Measurements from ENCODE around the gene TAS2R60. TPM values are rescaled to one million over a fixed set of nuclear protein-coding genes. Genes with fewer than 3 reads are reported as not detected.
"Not testable (repeated sequence)": the region's sequence is repeated elsewhere in the genome, so short reads cannot be mapped to it uniquely, and the experiment has no call there.

Gene TAS2R60
- polyA plus RNA-seq, 2 donors, result not detected

GRCh38 chr7:143460271-143460979 lies 17.2 kb downstream of the TAS2R60 start:
- H3K4me3 ChIP-seq (ENCODE audit: low read depth in 1 of 2, low read length in 2 of 2), result no peak overlapping the region
- no peaks in the 10 kb centered on the region for H3K36me3 ChIP-seq (ENCODE audit: control insufficient read depth in 2 of 2, insufficient read depth in 2 of 2, low read length in 1 of 2)
- WGBS, 2 donors, result 67 to 70% methylated on average over 4 of the region's 4 CpGs
- H3K9me3 ChIP-seq (ENCODE audit: control insufficient read depth in 2 of 2, insufficient read depth in 1 of 2, low read depth in 1 of 2, low read length in 1 of 2), result no peaks in the 10 kb centered on the region
- H3K27me3 ChIP-seq (ENCODE audit: control insufficient read depth in 1 of 2, insufficient read depth in 2 of 2, low read length in 2 of 2), result no peaks in the 10 kb centered on the region
- H3K4me1 ChIP-seq (ENCODE audit: control insufficient read depth in 2 of 2, insufficient read depth in 2 of 2, low read length in 1 of 2), result peaks cover 0 to 4% of the 10 kb centered on the region in 2 donors
- peak overlapping the region in 1 of 2 donors; percentile 6 for H3K27ac ChIP-seq (ENCODE audit: low read depth in 2 of 2, low read length in 1 of 2)

GRCh38 chr7:143462045-143462444 lies 18.8 kb downstream of the TAS2R60 start:
- H3K27me3 ChIP-seq (ENCODE audit: control insufficient read depth in 1 of 2, insufficient read depth in 2 of 2, low read length in 2 of 2), result no peaks in the 10 kb centered on the region
- no peaks in the 10 kb centered on the region for H3K9me3 ChIP-seq (ENCODE audit: control insufficient read depth in 2 of 2, insufficient read depth in 1 of 2, low read depth in 1 of 2, low read length in 1 of 2)
- no peaks in the 10 kb centered on the region for H3K36me3 ChIP-seq (ENCODE audit: control insufficient read depth in 2 of 2, insufficient read depth in 2 of 2, low read length in 1 of 2)
- 85 to 88% methylated on average over 3 of the region's 3 CpGs for WGBS, 2 donors
- no peak overlapping the region for H3K27ac ChIP-seq (ENCODE audit: low read depth in 2 of 2, low read length in 1 of 2)
- H3K4me1 ChIP-seq (ENCODE audit: control insufficient read depth in 2 of 2, insufficient read depth in 2 of 2, low read length in 1 of 2), result peaks cover 0 to 4% of the 10 kb centered on the region in 2 donors
- H3K4me3 ChIP-seq (ENCODE audit: low read depth in 1 of 2, low read length in 2 of 2), result no peak overlapping the region

GRCh38 chr7:143463556-143463955 lies 20.3 kb downstream of the TAS2R60 start:
- Histone ChIP-seq H3K4me1 (ENCODE audit: control insufficient read depth in 2 of 2, insufficient read depth in 2 of 2, low read length in 1 of 2) (no peaks in the 10 kb centered on the region), H3K27me3 (ENCODE audit: control insufficient read depth in 1 of 2, insufficient read depth in 2 of 2, low read length in 2 of 2) (no peaks in the 10 kb centered on the region), H3K27ac (ENCODE audit: low read depth in 2 of 2, low read length in 1 of 2) (peak overlapping the region in 1 of 2 donors; percentile 37), H3K9me3 (ENCODE audit: control insufficient read depth in 2 of 2, insufficient read depth in 1 of 2, low read depth in 1 of 2, low read length in 1 of 2) (no peaks in the 10 kb centered on the region), H3K36me3 (ENCODE audit: control insufficient read depth in 2 of 2, insufficient read depth in 2 of 2, low read length in 1 of 2) (no peaks in the 10 kb centered on the region), H3K4me3 (ENCODE audit: low read depth in 1 of 2, low read length in 2 of 2) (no peak overlapping the region)

- H3K9me3 ChIP-seq (ENCODE audit: control insufficient read depth in 2 of 2, insufficient read depth in 1 of 2, low read depth in 1 of 2, low read length in 1 of 2), result no peaks in the 10 kb centered on the region
- no peaks in the 10 kb centered on the region for H3K36me3 ChIP-seq (ENCODE audit: control insufficient read depth in 2 of 2, insufficient read depth in 2 of 2, low read length in 1 of 2)
- no peak overlapping the region for H3K27ac ChIP-seq (ENCODE audit: low read depth in 2 of 2, low read length in 1 of 2)
- WGBS, 2 donors, result 66 to 73% methylated on average over 1 of the region's 1 CpG
- no peaks in the 10 kb centered on the region for H3K27me3 ChIP-seq (ENCODE audit: control insufficient read depth in 1 of 2, insufficient read depth in 2 of 2, low read length in 2 of 2)
- H3K4me3 ChIP-seq (ENCODE audit: low read depth in 1 of 2, low read length in 2 of 2), result no peak overlapping the region
- H3K4me1 ChIP-seq (ENCODE audit: control insufficient read depth in 2 of 2, insufficient read depth in 2 of 2, low read length in 1 of 2), result no peaks in the 10 kb centered on the region
Measured at GRCh38 chr7:143463957-143464356, 20.7 kb downstream of the TAS2R60 start.

GRCh38 chr7:143467724-143468123 lies 24.5 kb downstream of the TAS2R60 start:
- H3K27me3 ChIP-seq (ENCODE audit: control insufficient read depth in 1 of 2, insufficient read depth in 2 of 2, low read length in 2 of 2), result no peaks in the 10 kb centered on the region
- H3K36me3 ChIP-seq (ENCODE audit: control insufficient read depth in 2 of 2, insufficient read depth in 2 of 2, low read length in 1 of 2), result no peaks in the 10 kb centered on the region
- no peak overlapping the region for H3K27ac ChIP-seq (ENCODE audit: low read depth in 2 of 2, low read length in 1 of 2)
- WGBS, 2 donors, result 59 to 61% methylated on average over 1 of the region's 1 CpG
- no peak overlapping the region for H3K4me3 ChIP-seq (ENCODE audit: low read depth in 1 of 2, low read length in 2 of 2)
- H3K9me3 ChIP-seq (ENCODE audit: control insufficient read depth in 2 of 2, insufficient read depth in 1 of 2, low read depth in 1 of 2, low read length in 1 of 2), result no peaks in the 10 kb centered on the region
- no peaks in the 10 kb centered on the region for H3K4me1 ChIP-seq (ENCODE audit: control insufficient read depth in 2 of 2, insufficient read depth in 2 of 2, low read length in 1 of 2)

- H3K9me3 ChIP-seq (ENCODE audit: control insufficient read depth in 2 of 2, insufficient read depth in 1 of 2, low read depth in 1 of 2, low read length in 1 of 2); H3K27me3 ChIP-seq (ENCODE audit: control insufficient read depth in 1 of 2, insufficient read depth in 2 of 2, low read length in 2 of 2); H3K4me1 ChIP-seq (ENCODE audit: control insufficient read depth in 2 of 2, insufficient read depth in 2 of 2, low read length in 1 of 2); H3K36me3 ChIP-seq (ENCODE audit: control insufficient read depth in 2 of 2, insufficient read depth in 2 of 2, low read length in 1 of 2); H3K4me3 ChIP-seq (ENCODE audit: low read depth in 1 of 2, low read length in 2 of 2): not testable (repeated sequence)
- H3K27ac ChIP-seq (ENCODE audit: low read depth in 2 of 2, low read length in 1 of 2), result peak overlapping the region; percentile 47 to 79
- 56 to 61% methylated on average over 11 of the region's 11 CpGs for WGBS, 2 donors
Measured at GRCh38 chr7:143472071-143472689, 28.9 kb downstream of the TAS2R60 start.

GRCh38 chr7:143477501-143478150 lies 34.4 kb downstream of the TAS2R60 start, which contains the start of gene TAS2R41:
TAS2R41 (plus strand) TSS chr7:143477873; CDS start chr7:143477873, 0 bp downstream.
- no peaks in the 10 kb centered on the region for H3K4me1 ChIP-seq (ENCODE audit: control insufficient read depth in 2 of 2, insufficient read depth in 2 of 2, low read length in 1 of 2)
- H3K27ac ChIP-seq (ENCODE audit: low read depth in 2 of 2, low read length in 1 of 2), result peak within 1 kb of the TSS in 1 of 2 donors; percentile 20
- WGBS, 2 donors, result 75 to 85% methylated on average over 10 of the region's 10 CpGs

GRCh38 chr7:143479055-143479766 lies 36.0 kb downstream of the TAS2R60 start:
- Histone ChIP-seq H3K9me3 (ENCODE audit: control insufficient read depth in 2 of 2, insufficient read depth in 1 of 2, low read depth in 1 of 2, low read length in 1 of 2) (no peaks in the 10 kb centered on the region), H3K27ac (ENCODE audit: low read depth in 2 of 2, low read length in 1 of 2) (no peak overlapping the region), H3K27me3 (ENCODE audit: control insufficient read depth in 1 of 2, insufficient read depth in 2 of 2, low read length in 2 of 2) (no peaks in the 10 kb centered on the region), H3K4me1 (ENCODE audit: control insufficient read depth in 2 of 2, insufficient read depth in 2 of 2, low read length in 1 of 2) (no peaks in the 10 kb centered on the region), H3K36me3 (ENCODE audit: control insufficient read depth in 2 of 2, insufficient read depth in 2 of 2, low read length in 1 of 2) (no peaks in the 10 kb centered on the region), H3K4me3 (ENCODE audit: low read depth in 1 of 2, low read length in 2 of 2) (no peak overlapping the region)
- WGBS, 2 donors, result 73 to 75% methylated on average over 10 of the region's 10 CpGs

More at GRCh38 chr7:143477501-143478150, 34.4 kb downstream of the TAS2R60 start, which contains the start of gene TAS2R41:
- Histone ChIP-seq H3K4me3 (ENCODE audit: low read depth in 1 of 2, low read length in 2 of 2) (no peak within 1 kb of the TSS), H3K9me3 (ENCODE audit: control insufficient read depth in 2 of 2, insufficient read depth in 1 of 2, low read depth in 1 of 2, low read length in 1 of 2) (no peaks in the 10 kb centered on the region), H3K36me3 (ENCODE audit: control insufficient read depth in 2 of 2, insufficient read depth in 2 of 2, low read length in 1 of 2) (no peaks in the 10 kb centered on the region), H3K27me3 (ENCODE audit: control insufficient read depth in 1 of 2, insufficient read depth in 2 of 2, low read length in 2 of 2) (no peaks in the 10 kb centered on the region)

GRCh38 chr7:143480501-143480900 lies 37.2 kb downstream of the TAS2R60 start:
- no peaks in the 10 kb centered on the region for H3K36me3 ChIP-seq (ENCODE audit: control insufficient read depth in 2 of 2, insufficient read depth in 2 of 2, low read length in 1 of 2)
- no peaks in the 10 kb centered on the region for H3K4me1 ChIP-seq (ENCODE audit: control insufficient read depth in 2 of 2, insufficient read depth in 2 of 2, low read length in 1 of 2)
- no peaks in the 10 kb centered on the region for H3K9me3 ChIP-seq (ENCODE audit: control insufficient read depth in 2 of 2, insufficient read depth in 1 of 2, low read depth in 1 of 2, low read length in 1 of 2)
- no peak overlapping the region for H3K4me3 ChIP-seq (ENCODE audit: low read depth in 1 of 2, low read length in 2 of 2)
- H3K27ac ChIP-seq (ENCODE audit: low read depth in 2 of 2, low read length in 1 of 2), result no peak overlapping the region
- H3K27me3 ChIP-seq (ENCODE audit: control insufficient read depth in 1 of 2, insufficient read depth in 2 of 2, low read length in 2 of 2), result no peaks in the 10 kb centered on the region

Data from esophagus (tissue), 2 donors.